ENCODE data around the gene TP53. TPM values are rescaled to one million over a fixed set of nuclear protein-coding genes. Genes with fewer than 3 reads are reported as not detected.
A peak's percentile ranks its signal among the peaks of the same experiment; 100 is the strongest.

The TP53 gene
- total and polyA plus RNA-seq, 10 of the 15 experiments (the other 5 are each of a cell fraction or from before 2014, with no cell fraction given) = 35.6 to 162 (median 75.9) TPM

DNA sequence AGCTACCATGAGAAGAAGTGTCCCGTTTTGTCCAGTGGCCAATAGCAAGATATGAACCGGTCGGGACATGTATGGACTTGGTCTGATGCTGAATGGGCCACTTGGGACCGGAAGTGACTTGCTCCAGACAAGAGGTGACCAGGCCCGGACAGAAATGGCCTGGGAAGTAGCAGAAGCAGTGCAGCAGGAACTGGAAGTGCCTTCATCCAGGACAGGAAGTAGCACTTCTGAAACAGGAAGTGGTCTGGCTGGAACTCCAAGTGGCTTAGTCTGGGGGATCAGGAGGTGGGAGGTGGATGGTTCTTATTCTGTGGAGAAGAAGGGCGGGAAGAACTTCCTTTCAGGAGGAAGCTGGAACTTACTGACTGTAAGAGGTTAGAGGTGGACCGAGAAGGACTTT lies 23.0 kb upstream of the TP53 start (continued):
- TF ChIP-seq, protein P1, sequence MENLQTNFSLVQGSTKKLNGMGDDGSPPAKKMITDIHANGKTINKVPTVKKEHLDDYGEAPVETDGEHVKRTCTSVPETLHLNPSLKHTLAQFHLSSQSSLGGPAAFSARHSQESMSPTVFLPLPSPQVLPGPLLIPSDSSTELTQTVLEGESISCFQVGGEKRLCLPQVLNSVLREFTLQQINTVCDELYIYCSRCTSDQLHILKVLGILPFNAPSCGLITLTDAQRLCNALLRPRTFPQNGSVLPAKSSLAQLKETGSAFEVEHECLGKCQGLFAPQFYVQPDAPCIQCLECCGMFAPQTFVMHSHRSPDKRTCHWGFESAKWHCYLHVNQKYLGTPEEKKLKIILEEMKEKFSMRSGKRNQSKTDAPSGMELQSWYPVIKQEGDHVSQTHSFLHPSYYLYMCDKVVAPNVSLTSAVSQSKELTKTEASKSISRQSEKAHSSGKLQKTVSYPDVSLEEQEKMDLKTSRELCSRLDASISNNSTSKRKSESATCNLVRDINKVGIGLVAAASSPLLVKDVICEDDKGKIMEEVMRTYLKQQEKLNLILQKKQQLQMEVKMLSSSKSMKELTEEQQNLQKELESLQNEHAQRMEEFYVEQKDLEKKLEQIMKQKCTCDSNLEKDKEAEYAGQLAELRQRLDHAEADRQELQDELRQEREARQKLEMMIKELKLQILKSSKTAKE (IDR thresholded peaks at IDR 0.05; ENCODE audit: low read depth, poor library complexity, severe bottlenecking) = no peak
- TF ChIP-seq JUND (IDR thresholded peaks at IDR 0.05; ENCODE audit: low read depth, low read length) (no peak), ZSCAN29 (IDR thresholded peaks at IDR 0.05) (no peak), ETV6 (conservative IDR thresholded peaks at IDR 0.05 in 1 of 2, IDR thresholded peaks at IDR 0.05 in 1 of 2; ENCODE audit: borderline replicate concordance in 1 of 2, low read depth in 1 of 2) (peak in 1 of 2 experiments; percentile 41; a peak in 1 of 4 replicates), CHD2 (IDR thresholded peaks at IDR 0.05; ENCODE audit: borderline replicate concordance, low read depth, low read length) (no peak), FOXK2 (IDR thresholded peaks at IDR 0.05) (no peak)

DNA sequence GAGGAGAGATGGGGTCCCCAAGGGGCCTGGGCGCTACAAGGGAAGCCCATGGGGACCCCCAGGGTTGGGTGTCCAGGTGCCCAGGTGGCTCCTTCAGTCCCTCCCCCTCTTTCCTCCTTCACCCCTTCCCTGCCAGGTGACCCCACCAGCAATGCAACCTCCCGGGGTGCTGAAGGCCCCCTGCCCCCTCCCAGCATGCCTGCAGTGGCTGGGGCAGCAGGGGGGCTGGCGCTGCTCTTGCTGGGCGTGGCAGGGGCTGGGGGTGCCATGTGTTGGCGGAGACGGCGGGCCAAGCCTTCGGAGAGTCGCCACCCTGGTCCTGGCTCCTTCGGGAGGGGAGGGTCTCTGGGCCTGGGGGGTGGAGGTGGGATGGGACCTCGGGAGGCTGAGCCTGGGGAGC lies 21.7 kb upstream of the TP53 start:
- in situ Hi-C loops (cut with MboI) = no loop called here
- TF ChIP-seq, protein P2, sequence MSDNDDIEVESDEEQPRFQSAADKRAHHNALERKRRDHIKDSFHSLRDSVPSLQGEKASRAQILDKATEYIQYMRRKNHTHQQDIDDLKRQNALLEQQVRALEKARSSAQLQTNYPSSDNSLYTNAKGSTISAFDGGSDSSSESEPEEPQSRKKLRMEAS (IDR thresholded peaks at IDR 0.05; ENCODE audit: low read depth, low read length) = no peak
- TF ChIP-seq EP300 (IDR thresholded peaks at IDR 0.05; ENCODE audit: borderline replicate concordance in 1 of 2, control insufficient read depth in 1 of 2, low read depth in 2 of 2, low read length in 2 of 2) (no peak), SMC3 (IDR thresholded peaks at IDR 0.05; ENCODE audit: borderline replicate concordance, low read length) (no peak), SIN3A (IDR thresholded peaks at IDR 0.05; ENCODE audit: low read depth, low read length) (no peak), NFIC (IDR thresholded peaks at IDR 0.05; ENCODE audit: low read depth, low read length) (no peak), RAD51 (IDR thresholded peaks at IDR 0.05) (no peak), CREM (IDR thresholded peaks at IDR 0.05; ENCODE audit: low read depth) (no peak), STAT3 (IDR thresholded peaks at IDR 0.05; ENCODE audit: low read depth, low read length) (no peak)
- Histone ChIP-seq H2AFZ (ENCODE audit: control insufficient read depth, low read depth, low read length) (no peak overlapping the region), H3K36me3 (ENCODE audit: control insufficient read depth in 2 of 2, insufficient read depth in 2 of 2, low read length in 1 of 2) (no peaks in the 10 kb centered on the region), H3K79me2 (ENCODE audit: control insufficient read depth, insufficient read depth, low read length) (no peaks in the 10 kb centered on the region), H3K4me1 (ENCODE audit: control insufficient read depth, insufficient read depth, low read length) (peaks cover 5% of the 10 kb centered on the region), H3K27ac (ENCODE audit: control insufficient read depth, insufficient read depth) (no peak overlapping the region), H3K9ac (ENCODE audit: control insufficient read depth, insufficient read depth, low read length) (no peak overlapping the region), H3K4me3 (no peak overlapping the region), H4K20me1 (ENCODE audit: control insufficient read depth, insufficient read depth) (no peaks in the 10 kb centered on the region), H3K9me3 (replicated peaks; ENCODE audit: control insufficient read depth, insufficient read depth, low read length) (no peaks in the 10 kb centered on the region), H3K27me3 (replicated peaks in 1 of 2; ENCODE audit: control insufficient read depth in 2 of 2, insufficient read depth in 2 of 2, low read length in 1 of 2) (peaks cover 3 to 8% of the 10 kb centered on the region in 2 experiments; a peak in 3 of 4 replicates), H3K4me2 (ENCODE audit: control insufficient read depth, insufficient read depth) (no peak overlapping the region)
- no peak for ATAC-seq
- no peak for FAIRE-seq
- BruUV-seq (replicated peaks) = no TSS peak
- ChIA-PET POLR2A (no interaction called here), RAD21 (ENCODE audit: unreplicated experiment) (no interaction called here), CTCF (no interaction called here), SMC1A (ENCODE audit: uncharacterized antibody, unreplicated experiment) (no interaction called here)
- intact Hi-C loops (cut with micrococcal nuclease; ENCODE audit: unreplicated experiment) = no loop called here
- DNase-seq (ENCODE audit: low read depth, low spot score) = no peak
- WGBS (ENCODE audit: insufficient coverage, insufficient replicate concordance, low lambda C conversion rate, missing lambda C conversion rate) = 26% methylated on average over 7 of the region's 11 CpGs

Measured in GM12878 (cell line).